Measurements from ENCODE around the gene RALBP1.

DNA sequence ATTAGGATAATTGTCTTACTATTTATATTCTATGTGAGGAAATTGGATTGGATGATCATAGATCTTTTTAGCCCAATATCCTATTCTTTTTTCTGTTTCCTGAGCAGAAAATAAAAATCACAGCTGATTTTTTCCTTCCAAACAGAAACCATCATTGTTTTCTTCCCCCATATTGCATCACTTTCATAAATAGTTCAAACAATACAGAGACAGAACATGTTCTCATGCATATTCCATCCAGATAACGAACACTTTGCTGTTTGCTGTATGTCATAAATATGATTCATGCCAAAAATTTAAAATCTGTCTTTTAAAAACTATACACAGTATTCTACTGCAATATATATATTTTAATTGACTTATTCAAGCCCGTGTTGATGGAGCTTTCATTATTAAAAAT, 22.0 kb upstream of the RALBP1 start:
- TF ChIP-seq POLR2A (IDR thresholded peaks at IDR 0.05; ENCODE audit: borderline replicate concordance, extremely low read depth, insufficient read depth, insufficient read length) (no peak), POLR2AphosphoS5 (IDR thresholded peaks at IDR 0.05; ENCODE audit: low read depth, low read length) (no peak), EZH2phosphoT487 (IDR thresholded peaks at IDR 0.05; ENCODE audit: borderline replicate concordance) (no peak), RAD21 (IDR thresholded peaks at IDR 0.05; ENCODE audit: low read depth) (no peak), TCF7L2 (IDR thresholded peaks at IDR 0.05; ENCODE audit: borderline replicate concordance, extremely low read depth, insufficient read depth, insufficient read length) (no peak)
- TF ChIP-seq, protein P1, sequence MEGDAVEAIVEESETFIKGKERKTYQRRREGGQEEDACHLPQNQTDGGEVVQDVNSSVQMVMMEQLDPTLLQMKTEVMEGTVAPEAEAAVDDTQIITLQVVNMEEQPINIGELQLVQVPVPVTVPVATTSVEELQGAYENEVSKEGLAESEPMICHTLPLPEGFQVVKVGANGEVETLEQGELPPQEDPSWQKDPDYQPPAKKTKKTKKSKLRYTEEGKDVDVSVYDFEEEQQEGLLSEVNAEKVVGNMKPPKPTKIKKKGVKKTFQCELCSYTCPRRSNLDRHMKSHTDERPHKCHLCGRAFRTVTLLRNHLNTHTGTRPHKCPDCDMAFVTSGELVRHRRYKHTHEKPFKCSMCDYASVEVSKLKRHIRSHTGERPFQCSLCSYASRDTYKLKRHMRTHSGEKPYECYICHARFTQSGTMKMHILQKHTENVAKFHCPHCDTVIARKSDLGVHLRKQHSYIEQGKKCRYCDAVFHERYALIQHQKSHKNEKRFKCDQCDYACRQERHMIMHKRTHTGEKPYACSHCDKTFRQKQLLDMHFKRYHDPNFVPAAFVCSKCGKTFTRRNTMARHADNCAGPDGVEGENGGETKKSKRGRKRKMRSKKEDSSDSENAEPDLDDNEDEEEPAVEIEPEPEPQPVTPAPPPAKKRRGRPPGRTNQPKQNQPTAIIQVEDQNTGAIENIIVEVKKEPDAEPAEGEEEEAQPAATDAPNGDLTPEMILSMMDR (IDR thresholded peaks at IDR 0.05 in 2 of 3, conservative IDR thresholded peaks at IDR 0.05 in 1 of 3; ENCODE audit: borderline replicate concordance in 1 of 3, insufficient read depth in 1 of 3, low read depth in 2 of 3, low read length in 2 of 3) = no peak
- TF ChIP-seq, protein P2, sequence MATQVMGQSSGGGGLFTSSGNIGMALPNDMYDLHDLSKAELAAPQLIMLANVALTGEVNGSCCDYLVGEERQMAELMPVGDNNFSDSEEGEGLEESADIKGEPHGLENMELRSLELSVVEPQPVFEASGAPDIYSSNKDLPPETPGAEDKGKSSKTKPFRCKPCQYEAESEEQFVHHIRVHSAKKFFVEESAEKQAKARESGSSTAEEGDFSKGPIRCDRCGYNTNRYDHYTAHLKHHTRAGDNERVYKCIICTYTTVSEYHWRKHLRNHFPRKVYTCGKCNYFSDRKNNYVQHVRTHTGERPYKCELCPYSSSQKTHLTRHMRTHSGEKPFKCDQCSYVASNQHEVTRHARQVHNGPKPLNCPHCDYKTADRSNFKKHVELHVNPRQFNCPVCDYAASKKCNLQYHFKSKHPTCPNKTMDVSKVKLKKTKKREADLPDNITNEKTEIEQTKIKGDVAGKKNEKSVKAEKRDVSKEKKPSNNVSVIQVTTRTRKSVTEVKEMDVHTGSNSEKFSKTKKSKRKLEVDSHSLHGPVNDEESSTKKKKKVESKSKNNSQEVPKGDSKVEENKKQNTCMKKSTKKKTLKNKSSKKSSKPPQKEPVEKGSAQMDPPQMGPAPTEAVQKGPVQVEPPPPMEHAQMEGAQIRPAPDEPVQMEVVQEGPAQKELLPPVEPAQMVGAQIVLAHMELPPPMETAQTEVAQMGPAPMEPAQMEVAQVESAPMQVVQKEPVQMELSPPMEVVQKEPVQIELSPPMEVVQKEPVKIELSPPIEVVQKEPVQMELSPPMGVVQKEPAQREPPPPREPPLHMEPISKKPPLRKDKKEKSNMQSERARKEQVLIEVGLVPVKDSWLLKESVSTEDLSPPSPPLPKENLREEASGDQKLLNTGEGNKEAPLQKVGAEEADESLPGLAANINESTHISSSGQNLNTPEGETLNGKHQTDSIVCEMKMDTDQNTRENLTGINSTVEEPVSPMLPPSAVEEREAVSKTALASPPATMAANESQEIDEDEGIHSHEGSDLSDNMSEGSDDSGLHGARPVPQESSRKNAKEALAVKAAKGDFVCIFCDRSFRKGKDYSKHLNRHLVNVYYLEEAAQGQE (IDR thresholded peaks at IDR 0.05; ENCODE audit: low read depth) = no peak
- TF ChIP-seq, protein P3, sequence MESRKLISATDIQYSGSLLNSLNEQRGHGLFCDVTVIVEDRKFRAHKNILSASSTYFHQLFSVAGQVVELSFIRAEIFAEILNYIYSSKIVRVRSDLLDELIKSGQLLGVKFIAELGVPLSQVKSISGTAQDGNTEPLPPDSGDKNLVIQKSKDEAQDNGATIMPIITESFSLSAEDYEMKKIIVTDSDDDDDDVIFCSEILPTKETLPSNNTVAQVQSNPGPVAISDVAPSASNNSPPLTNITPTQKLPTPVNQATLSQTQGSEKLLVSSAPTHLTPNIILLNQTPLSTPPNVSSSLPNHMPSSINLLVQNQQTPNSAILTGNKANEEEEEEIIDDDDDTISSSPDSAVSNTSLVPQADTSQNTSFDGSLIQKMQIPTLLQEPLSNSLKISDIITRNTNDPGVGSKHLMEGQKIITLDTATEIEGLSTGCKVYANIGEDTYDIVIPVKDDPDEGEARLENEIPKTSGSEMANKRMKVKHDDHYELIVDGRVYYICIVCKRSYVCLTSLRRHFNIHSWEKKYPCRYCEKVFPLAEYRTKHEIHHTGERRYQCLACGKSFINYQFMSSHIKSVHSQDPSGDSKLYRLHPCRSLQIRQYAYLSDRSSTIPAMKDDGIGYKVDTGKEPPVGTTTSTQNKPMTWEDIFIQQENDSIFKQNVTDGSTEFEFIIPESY (IDR thresholded peaks at IDR 0.05; ENCODE audit: extremely low read depth, insufficient replicate concordance, low read length) = no peak
